ENCODE measurements around the gene EFCAB10.

GRCh38 chr7:105589356-105590077 is 8.2 kb upstream of the EFCAB10 start:
- TF ChIP-seq, protein P1, sequence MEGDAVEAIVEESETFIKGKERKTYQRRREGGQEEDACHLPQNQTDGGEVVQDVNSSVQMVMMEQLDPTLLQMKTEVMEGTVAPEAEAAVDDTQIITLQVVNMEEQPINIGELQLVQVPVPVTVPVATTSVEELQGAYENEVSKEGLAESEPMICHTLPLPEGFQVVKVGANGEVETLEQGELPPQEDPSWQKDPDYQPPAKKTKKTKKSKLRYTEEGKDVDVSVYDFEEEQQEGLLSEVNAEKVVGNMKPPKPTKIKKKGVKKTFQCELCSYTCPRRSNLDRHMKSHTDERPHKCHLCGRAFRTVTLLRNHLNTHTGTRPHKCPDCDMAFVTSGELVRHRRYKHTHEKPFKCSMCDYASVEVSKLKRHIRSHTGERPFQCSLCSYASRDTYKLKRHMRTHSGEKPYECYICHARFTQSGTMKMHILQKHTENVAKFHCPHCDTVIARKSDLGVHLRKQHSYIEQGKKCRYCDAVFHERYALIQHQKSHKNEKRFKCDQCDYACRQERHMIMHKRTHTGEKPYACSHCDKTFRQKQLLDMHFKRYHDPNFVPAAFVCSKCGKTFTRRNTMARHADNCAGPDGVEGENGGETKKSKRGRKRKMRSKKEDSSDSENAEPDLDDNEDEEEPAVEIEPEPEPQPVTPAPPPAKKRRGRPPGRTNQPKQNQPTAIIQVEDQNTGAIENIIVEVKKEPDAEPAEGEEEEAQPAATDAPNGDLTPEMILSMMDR (IDR thresholded peaks at IDR 0.05), result peak; percentile 30 to 52 (median 37)
- TF ChIP-seq POLR2A (IDR thresholded peaks at IDR 0.05) (no peak), EP300 (IDR thresholded peaks at IDR 0.05) (no peak)
